Right ventricle myocardium inferior (tissue), 1 donor: ENCODE measurements around the gene SMPD3. TPM values are rescaled to one million over a fixed set of nuclear protein-coding genes. Genes with fewer than 3 reads are reported as not detected.
"Not testable (repeated sequence)": the region's sequence is repeated elsewhere in the genome, so short reads cannot be mapped to it uniquely, and the experiment has no call there.

Experiments used
- ATAC-seq: fragments of 200-7000 bp; cut with Tn5 transposase; one replicate; pipeline ENCODE4 v1.9.1; 2020; ENCODE audit warnings: mild to moderate bottlenecking, moderate library complexity
- DNase-seq: peaks from one replicate; pipeline ENCODE4 v3.0.0; 2021; ENCODE audit errors: missing footprints
- intact Hi-C: fragments of 100-400 bp; cut with DNase I; formaldehyde crosslinking; loops from one replicate; pipeline ENCODE4 v1.11.0; 2022
- long read RNA-seq: library from polyadenylated mRNA; unstranded; transcript quantifications from one replicate; pipeline ENCODE4 v2.0.0, GENCODE V29; 2021
- total RNA-seq: library from RNA; stranded (reverse); fragmentation: NEBNext Ultra II Directional; extraction: Animal tissue kit (Norgen Biotek cat#: 25700); gene quantifications from one replicate; pipeline ENCODE4 v1.2.1, GENCODE V29; 2021
- donor health status: DM: no; HTN: yes; CAD: no; lungs with severe emphysema.

Gene SMPD3
- total RNA-seq = 0.38 TPM
- long read RNA-seq = 0 reads

- ATAC-seq = peak; percentile 99
- intact Hi-C loops = no loop called here
- peak; percentile 99 for DNase-seq
These were observed at the start of gene SMPD3 for GRCh38 chr16:68448360-68448970. Gene SMPD3, minus strand, starts transcription at chr16:68448508. Its CDS starts 76,327 bp downstream, at chr16:68372181.

DNA sequence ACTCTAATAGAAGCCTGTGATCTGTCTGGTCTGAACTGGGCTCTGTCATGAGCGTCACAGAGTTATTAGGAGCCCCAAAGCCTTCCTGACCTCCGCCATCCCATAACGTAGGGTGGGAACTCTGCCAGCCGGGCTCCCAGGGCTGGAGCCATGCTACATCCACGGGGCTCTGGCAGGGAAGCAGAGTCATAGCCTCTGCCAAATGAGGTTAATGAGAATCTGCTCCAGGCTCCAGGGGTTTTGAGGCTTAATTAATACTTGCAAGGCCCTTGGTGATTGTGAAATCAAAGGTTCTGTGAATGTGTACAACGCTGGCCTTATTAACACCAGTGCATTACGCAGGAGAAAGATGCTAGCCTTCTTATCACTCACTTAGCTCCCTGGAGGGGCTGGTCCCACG is 48.4 kb upstream of the SMPD3 start:
- ATAC-seq (no peak), DNase-seq (no peak)
- intact Hi-C loops = no loop called here

DNA sequence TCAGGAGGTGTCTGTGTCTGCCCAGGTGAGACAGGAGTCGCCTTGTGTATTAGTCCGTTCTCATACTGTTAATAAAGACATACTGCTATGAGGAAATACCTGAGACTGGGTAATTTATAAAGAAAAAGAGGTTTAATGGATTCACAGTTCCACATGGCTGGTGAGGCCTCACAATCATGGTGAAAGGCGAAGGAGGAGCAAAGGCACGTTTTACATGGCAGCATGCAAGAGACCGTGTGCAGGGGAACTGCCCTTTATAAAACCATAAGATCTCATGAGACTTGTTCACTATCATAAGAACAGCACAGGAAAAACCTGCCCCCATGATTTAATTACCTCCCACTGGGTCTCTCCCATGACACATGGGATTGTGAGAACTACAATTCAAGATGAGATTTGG is 46.0 kb upstream of the SMPD3 start:
- ATAC-seq, intact Hi-C loops, DNase-seq: not testable (repeated sequence)

DNA sequence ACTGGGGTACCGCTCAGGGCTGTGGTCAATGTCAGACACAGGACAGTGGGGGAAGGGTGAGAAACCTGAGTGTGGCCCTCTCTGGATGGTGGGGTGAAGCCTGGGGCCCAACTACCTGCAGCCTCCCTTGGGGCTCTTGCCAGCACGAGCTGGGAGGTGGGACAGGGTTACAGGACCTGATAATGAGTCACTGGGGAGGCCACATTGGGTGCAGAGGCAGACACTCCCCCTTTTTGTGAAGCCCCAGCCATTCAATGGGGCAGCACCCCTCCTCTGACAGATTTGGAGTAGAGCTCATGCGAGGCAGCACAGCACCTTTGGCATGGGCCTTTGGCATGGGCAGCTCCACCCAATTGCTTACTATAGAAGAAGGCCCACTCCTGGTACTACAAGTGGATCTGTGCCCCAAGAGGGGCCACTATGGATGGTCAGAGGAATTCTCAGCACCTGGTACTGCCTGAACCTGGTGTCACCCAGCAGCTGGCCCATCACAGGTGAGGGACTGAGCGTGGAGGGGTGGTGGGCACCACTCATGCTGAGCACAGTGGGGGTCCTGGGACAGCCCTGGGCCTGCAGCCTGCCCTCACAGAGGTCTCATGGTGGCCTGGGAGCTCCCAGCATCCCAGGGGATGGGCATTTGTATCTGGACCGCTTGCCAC is 45.2 kb upstream of the SMPD3 start:
- DNase-seq (no peak), ATAC-seq (no peak)
- intact Hi-C loops = no loop called here

- DNase-seq = no peak
- intact Hi-C loops = no loop called here
- ATAC-seq = no peak
These were observed 44.5 kb upstream of the SMPD3 start for GRCh38 chr16:68492543-68493411.

- intact Hi-C loops = no loop called here
- DNase-seq (no peak), ATAC-seq (no peak)
These were observed 43.8 kb upstream of the SMPD3 start for GRCh38 chr16:68492151-68492542.

- DNase-seq = no peak
- no peak for ATAC-seq
- intact Hi-C loops = no loop called here
These were observed 43.3 kb upstream of the SMPD3 start for GRCh38 chr16:68491576-68491950.

- DNase-seq (no peak), ATAC-seq (no peak)
- intact Hi-C loops = no loop called here
These were observed 42.7 kb upstream of the SMPD3 start for GRCh38 chr16:68490829-68491575.

GRCh38 chr16:68490358-68490757 is 42.0 kb upstream of the SMPD3 start:
- DNase-seq (no peak), ATAC-seq (no peak)
- intact Hi-C loops = no loop called here

- intact Hi-C loops = no loop called here
- ATAC-seq (no peak), DNase-seq (no peak)
These were observed 40.2 kb upstream of the SMPD3 start for GRCh38 chr16:68488554-68488953.

GRCh38 chr16:68487669-68488068 is 39.4 kb upstream of the SMPD3 start:
- intact Hi-C loops = no loop called here
- no peak for ATAC-seq

GRCh38 chr16:68487203-68487514 is 38.9 kb upstream of the SMPD3 start:
- no peak for DNase-seq
- ATAC-seq = no peak
- intact Hi-C loops = no loop called here

More at GRCh38 chr16:68487669-68488068, 39.4 kb upstream of the SMPD3 start:
- no peak for DNase-seq

GRCh38 chr16:68486502-68487202 is 38.3 kb upstream of the SMPD3 start:
- intact Hi-C loops = no loop called here
- DNase-seq (no peak), ATAC-seq (no peak)

GRCh38 chr16:68481636-68482035 is 33.3 kb upstream of the SMPD3 start:
- DNase-seq (no peak), ATAC-seq (no peak)
- intact Hi-C loops = no loop called here

- intact Hi-C loops = no loop called here
- DNase-seq = no peak
These were observed 32.0 kb upstream of the SMPD3 start for GRCh38 chr16:68480084-68480995.

DNA sequence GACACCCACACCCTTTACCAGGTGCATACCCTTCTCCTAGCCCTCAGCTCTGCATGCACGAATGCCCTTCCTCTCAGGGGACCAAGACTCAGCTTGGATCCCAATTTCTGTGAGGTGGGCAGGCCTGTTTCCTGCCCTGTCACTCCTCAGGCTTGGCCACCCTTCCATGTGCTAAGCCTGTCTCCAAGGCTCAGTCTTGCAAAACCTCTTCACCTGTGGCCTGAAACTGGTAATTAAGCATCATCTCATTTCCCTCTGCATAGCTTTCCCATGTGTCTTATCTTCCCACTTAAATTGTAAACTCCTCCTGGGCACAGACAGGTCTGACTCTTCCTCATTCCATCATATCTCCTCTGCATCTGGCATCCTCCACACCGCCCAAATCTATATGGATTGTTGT is 31.0 kb upstream of the SMPD3 start:
- DNase-seq = no peak

More at GRCh38 chr16:68480084-68480995, 32.0 kb upstream of the SMPD3 start:
- ATAC-seq = no peak

GRCh38 chr16:68478526-68479250 is 30.4 kb upstream of the SMPD3 start:
- DNase-seq = no peak
- intact Hi-C loops = no loop called here
- no peak for ATAC-seq

More for the DNA sequence above, 31.0 kb upstream of the SMPD3 start:
- no peak for ATAC-seq
- intact Hi-C loops = no loop called here
